Superior temporal gyrus (tissue), 1 donor: ENCODE data around the gene ODF4.
A peak's percentile ranks its signal among the peaks of the same experiment; 100 is the strongest.

Source experiments
- DNase-seq: peaks from one replicate; pipeline ENCODE4 v3.0.0-alpha.2; 2016; ENCODE audit errors: extremely low spot score

The ODF4 gene

DNA sequence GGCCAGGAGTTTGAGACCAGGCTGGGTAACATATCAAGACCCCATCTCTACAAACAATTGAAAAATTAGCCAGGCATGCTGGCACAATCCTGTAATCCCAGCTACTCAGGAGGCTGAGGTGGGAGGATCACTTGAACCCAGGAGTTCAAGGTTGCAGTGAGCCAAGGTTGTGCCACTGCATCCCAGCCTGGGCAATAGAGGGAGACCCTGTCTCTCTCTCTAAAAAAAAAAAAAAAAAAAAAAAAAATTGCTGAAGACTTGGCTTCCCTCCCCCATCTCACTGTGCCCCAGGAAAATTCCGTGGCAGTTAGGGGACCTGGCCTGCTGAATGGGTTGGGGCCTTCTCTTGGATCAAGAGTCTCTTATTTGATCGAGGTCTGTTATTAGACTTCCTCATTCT is at the start of gene ODF4:
Gene ODF4, plus strand, starts transcription at position 301 of the 400 bp plus-strand sequence. CDS start 212 bp downstream, outside the sequence.
- DNase-seq, result no peak

- DNase-seq, result no peak
These were observed 49.6 kb upstream of the ODF4 start for GRCh38 chr17:8290043-8290442.

DNA sequence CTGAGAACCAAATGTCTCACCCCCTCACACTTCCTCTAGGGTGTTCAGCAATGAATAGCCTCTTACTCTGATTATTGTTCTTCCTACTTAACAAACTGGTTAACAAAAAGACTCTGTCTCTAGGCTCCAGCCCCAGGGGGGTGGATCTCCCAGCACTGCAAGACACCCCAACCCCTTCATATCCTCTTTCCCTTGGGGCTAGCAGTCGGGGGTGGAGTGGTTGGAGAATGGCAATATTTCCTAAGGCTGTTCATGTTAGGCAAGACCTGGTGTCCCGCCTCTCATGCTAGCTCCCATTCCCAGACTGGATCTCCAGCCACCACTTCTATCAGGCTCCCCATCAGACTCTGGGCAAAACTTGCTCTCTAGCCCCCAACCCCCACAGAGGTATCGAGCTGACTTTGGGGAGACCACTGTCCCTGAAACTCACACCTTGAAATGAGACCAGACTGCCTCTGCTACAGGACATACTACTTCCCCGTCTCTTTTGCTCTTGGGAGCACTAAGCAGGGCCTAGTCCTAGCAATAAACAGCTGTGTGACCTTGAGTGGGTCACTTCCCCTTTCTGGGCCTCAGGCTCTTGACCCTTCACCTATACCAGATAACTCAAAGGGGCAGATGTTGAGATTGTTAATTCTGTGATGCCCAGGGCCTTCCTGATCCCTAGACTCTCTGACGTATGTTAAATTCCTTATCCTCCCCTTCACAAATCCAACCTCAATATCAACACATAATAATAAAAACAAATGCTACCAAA is 46.8 kb upstream of the ODF4 start:
- no peak for DNase-seq

DNA sequence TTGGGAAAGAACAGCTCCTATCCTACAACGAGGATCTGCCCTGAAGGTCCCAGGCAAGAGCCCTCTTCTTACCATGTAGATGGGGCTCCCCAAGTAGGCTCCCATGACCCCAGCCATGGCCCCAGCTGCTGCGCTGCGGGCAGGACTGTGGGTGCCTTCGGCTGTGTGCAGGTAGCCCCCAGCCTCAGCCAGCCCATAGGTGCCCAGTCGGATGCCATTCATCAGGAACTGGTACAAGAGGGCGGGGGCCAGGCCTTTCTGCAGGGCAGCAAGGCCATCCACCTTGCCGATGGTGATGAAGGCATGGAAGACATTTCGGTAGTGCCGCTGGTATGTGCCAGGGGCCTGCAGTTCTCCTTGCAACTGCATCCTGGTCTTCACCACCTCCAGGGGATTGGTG is 45.3 kb upstream of the ODF4 start:
- no peak for DNase-seq

DNA sequence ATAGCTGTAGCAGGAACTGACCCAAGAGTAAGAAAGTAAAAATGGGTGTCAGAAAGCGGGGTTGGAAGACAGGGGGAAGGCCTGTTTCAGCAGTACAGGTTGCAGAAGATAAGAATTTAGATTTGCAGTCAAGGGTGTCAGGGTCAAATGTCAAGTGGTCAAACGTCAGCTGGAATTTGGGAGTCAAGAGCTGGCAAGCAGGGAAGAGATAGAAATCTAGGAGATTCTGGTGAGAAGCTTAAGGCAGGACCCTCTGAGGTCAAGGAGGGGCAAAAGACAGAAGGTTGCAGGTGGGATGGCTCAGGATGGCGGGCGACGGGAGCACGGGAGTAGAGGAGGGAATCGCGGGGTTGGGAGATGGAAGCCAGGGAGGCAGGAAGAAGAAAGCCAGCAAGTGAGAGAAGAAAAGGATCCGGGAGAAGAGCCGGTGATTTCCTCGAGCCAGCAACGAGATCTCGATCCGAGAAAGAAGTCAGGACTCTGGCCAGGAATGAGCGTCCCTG is 44.8 kb upstream of the ODF4 start:
- DNase-seq, result no peak

DNA sequence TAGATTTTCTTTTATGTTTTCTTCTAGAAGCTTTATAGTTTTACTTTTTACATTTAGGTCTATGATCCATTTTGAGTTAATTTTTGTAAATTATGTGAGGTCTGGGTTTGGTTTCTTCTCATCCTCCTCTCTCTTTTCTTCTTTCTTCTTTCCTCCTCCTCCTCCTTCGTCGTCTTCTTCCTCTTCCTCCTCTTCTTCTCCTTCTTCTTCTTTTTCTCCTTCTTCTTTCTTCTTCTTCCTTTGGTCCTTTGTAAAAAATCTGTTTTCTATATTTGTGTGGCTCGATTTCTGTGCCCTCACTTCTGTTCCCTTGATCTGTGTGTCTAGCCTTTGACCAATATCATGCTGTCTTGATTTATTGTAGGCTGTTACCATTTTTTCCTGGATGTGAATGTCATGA is 39.4 kb upstream of the ODF4 start:
- DNase-seq, result no peak

DNA sequence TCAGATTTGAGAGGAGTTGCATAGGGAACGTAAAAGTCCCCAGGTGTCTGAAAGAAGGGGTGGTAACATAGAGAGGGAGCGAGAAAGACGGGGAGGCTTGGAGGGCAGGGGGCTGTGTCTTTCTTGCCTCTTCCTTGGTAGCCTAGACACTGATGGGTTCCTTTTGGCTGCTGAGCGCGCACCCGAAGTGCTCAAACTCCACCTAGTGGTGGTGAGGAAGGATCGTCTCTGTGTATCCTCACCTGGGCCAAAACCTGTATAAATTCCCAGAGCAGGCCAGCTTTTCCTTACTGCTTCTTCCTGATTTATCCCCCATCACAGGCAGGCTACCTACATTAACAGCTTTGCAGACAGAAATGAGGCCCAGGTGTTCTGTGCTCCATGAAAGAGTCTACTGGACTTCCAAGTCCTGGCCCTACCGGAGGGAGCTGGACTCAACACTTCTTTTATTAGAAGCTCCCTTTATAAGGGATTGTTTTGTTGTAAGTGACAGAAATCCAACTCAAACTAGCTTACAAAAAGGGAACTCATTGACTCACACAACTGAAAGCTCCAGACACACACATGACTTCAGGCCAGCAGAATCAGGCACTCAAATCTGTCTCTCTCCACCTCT is 38.9 kb upstream of the ODF4 start:
- DNase-seq, result peak; percentile 78

DNA sequence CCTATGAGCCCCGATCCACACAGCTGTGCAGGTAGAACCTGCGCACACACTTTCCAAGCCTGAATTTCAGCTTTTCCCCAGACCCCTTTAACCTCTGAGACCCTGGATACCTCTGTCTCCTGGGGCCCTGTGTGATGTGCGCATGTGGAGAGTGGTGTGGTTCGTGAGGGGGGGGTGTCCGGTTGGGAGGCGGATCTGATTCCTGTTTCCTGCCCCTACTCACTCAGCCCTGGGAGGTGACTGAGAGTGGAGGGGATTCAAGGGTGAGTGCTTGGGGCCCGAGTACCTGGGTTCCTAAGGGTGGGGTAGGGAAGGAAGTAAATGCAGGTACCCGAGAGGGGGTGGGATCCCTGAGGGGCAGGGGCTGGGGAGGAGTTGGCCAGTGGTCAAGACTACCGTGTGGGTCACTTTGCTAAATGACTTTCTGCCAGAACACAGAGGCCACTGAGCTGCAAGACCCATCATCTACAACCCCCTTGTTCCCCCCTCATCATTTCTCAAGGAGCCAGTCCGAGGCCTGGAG is 29.0 kb upstream of the ODF4 start:
- DNase-seq, result no peak

GRCh38 chr17:8311131-8311790 is 28.4 kb upstream of the ODF4 start:
- no peak for DNase-seq

- no peak for DNase-seq
These were observed 27.4 kb upstream of the ODF4 start for GRCh38 chr17:8312251-8312650.

DNA sequence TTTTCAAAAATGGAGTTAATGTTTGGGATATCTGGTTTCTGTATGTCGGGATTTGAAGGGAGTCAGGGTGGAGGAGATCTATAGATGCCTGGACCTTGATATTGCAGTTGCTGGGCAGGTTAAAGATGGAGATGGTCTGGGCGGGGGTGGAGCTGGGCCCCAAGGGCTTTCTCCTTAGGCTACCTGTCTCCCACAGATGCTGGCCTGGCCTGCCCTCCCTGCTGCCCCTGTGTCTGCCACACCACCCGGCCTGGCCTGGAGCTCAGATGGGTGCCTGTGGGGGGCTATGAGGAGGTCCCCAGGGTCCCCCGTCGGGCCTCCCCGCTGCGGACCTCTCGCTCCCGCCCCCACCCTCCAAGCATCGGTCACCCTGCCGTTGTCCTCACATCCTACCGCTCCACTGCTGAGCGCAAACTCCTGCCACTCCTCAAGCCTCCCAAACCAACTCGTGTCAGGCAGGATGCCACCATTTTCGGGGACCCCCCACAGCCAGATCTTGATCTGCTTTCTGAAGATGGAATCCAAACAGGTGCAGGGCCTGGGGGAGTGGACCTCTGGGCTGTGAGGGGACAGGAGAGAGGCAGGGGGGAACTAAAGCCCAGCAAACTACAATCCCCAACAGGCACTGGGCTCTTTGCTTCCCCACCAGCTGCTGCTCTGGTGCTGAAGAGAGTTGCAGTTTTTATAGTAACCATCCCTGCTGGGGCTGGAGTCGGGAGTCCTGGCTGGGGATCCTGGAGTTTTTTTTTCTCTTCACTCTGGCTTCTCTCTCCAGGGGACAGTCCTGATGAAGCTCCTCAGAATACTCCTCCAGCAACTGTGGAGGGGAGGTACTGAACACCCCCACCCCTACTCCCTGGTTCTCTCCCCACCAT is 26.7 kb upstream of the ODF4 start:
- no peak for DNase-seq

- no peak for DNase-seq
These were observed 24.6 kb upstream of the ODF4 start for GRCh38 chr17:8314797-8315763.

- DNase-seq, result no peak
These were observed 23.8 kb upstream of the ODF4 start for GRCh38 chr17:8315764-8316217.

DNA sequence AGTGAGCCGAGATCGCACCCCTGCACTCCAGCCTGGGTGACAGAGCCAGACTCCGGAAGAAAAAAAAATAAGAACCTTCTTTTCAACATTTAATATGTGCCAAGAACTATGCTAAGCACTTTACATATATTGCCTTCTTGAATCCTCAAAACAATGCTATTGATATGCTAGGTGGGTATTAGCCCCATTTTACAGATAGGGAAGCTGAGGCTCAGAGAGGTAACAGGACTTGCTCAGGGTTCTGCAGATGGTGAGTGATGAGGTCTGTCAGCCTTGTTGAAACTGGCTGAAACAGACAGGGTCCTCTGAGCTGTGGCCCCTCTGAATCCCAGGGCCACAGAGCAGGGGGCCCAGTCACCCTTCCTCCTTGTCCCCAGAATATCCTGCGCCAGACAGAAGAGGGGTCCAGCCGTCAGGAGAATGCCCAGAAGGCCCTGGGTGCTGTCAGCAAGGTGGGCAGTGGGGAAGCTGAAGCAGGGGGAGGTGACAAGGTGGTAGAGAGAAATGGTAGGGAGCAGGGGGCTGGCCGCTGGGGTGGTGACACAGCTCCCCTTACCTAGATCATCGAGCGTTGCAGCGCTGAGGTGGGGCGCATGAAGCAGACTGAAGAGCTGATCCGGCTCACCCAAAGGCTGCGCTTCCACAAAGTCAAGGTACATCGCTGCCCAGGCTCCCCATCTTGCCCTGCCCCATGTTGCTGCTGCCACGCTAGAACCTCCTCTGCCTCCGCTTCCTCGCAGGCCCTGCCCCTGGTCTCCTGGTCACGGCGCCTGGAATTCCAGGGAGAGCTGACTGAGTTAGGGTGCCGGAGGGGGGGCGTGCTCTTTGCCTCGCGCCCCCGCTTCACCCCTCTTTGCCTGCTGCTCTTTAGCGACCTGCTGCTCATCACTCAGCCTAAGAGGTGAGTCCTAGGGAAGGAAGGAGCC is 21.4 kb upstream of the ODF4 start:
- DNase-seq, result no peak

DNA sequence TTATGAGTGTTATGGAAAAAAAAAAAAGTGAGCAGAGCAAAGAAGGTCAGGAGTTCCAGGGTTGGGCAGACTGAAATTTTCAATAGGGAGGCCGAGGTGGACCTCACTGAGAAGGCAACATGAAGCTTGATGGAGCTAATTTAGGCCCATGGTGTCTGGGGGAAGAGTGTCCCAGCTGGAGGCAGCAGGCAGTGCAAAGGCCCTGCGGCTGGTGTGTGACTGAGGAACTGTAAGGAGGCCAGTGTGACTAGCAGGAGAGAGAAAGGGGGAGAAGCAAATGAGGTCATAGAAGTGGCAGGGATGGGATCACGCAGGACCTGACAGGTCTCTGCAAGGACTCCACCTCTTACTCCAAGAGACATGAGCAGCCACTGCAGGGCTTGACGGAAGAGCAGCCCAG is 19.4 kb upstream of the ODF4 start:
- no peak for DNase-seq

DNA sequence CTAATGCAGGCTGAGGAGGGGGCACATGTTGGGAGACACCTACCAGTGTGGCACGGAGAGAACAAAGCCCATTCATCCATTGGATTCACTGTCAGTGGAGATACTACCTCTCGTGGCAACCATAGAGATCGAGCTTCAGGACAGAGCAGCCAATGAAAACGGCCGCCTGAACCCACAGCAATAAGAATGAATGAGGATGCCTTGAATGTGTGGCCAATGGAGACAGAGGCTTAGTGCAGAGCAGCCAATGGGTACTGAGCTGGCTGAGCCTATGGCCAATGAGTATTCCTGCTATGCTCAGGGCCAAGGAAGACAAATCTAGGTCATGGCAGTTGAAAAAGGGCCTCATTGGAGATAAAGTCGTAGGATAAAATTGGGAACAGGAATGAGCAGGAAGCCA is 18.6 kb upstream of the ODF4 start:
- no peak for DNase-seq

DNA sequence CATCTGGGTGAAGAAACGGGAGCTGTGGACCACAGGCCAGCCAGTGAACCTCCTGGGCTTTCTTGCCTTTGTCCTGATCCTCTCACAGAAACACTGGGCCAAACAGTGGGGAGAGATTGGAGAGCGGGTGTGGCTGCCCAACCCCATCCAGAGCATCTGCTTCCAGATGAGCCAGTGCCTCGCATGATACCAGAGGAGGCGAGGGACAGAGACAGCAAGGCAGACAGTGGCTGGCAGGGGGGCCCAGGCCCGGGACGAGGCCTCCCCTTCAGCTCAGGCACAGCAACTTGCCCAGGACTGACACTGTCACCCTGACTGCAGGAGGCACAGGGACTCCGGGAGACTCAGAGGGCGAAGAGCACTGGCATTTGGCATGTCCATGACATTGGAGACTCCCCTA is 17.6 kb upstream of the ODF4 start:
- no peak for DNase-seq

- no peak for DNase-seq
These were observed 15.5 kb upstream of the ODF4 start for GRCh38 chr17:8324132-8324531.

- DNase-seq, result no peak
These were observed 14.7 kb upstream of the ODF4 start for GRCh38 chr17:8324923-8325322.
